NT2/D1 (cell line): ENCODE results near the gene PRG3.

Experiments
- SUZ12 ChIP-seq: IDR thresholded peaks from 2 replicates; pipeline ENCODE4 v1.6.1; 2011; ENCODE audit not compliant: insufficient read length, insufficient read depth; ENCODE audit errors: extremely low read depth
- ZNF274 ChIP-seq: IDR thresholded peaks from 2 replicates; pipeline ENCODE4 v1.6.1; 2011; ENCODE audit warnings: mild to moderate bottlenecking, low read depth, low read length

GRCh38 chr11:57363131-57364080, 17.5 kb downstream of the PRG3 start:
- TF ChIP-seq SUZ12 = no peak
- TF ChIP-seq ZNF274 = no peak
